Glutamatergic neuron (in vitro differentiated cells): ENCODE data around the gene ARAP2. TPM values are rescaled to one million over a fixed set of nuclear protein-coding genes. Genes with fewer than 3 reads are reported as not detected.

Experiments used
- DNase-seq: peaks from one replicate; pipeline ENCODE4 v3.0.0; 2022
- H3K27ac Mint-ChIP-seq: one replicate; pipeline ENCODE4 v1.8.0; 2020; ENCODE audit warnings: mild to moderate bottlenecking, mixed read lengths, inconsistent platforms; ENCODE audit not compliant: unreplicated experiment
- H3K27me3 Mint-ChIP-seq: one replicate; pipeline ENCODE4 v1.8.0; 2020; ENCODE audit warnings: mild to moderate bottlenecking, moderate library complexity, mixed read lengths, inconsistent platforms; ENCODE audit not compliant: unreplicated experiment
- H3K36me3 Mint-ChIP-seq: one replicate; pipeline ENCODE4 v1.8.0; 2020; ENCODE audit warnings: mild to moderate bottlenecking, mixed read lengths, inconsistent platforms; ENCODE audit not compliant: unreplicated experiment
- H3K4me1 Mint-ChIP-seq: one replicate; pipeline ENCODE4 v1.8.0; 2020; ENCODE audit warnings: mild to moderate bottlenecking, low read depth, mixed read lengths, inconsistent platforms; ENCODE audit not compliant: unreplicated experiment
- H3K4me3 Mint-ChIP-seq: one replicate; pipeline ENCODE4 v1.8.0; 2020; ENCODE audit warnings: mild to moderate bottlenecking, mixed read lengths, inconsistent platforms; ENCODE audit not compliant: unreplicated experiment
- H3K9me3 Mint-ChIP-seq: one replicate; pipeline ENCODE4 v1.8.0; 2020; ENCODE audit warnings: mild to moderate bottlenecking, moderate library complexity, mixed read lengths, inconsistent platforms; ENCODE audit not compliant: unreplicated experiment
- CTCF ChIP-seq: fragments of 200-600 bp; sonication (generic); IDR thresholded peaks from one replicate; pipeline ENCODE4 v1.5.0; 2021; ENCODE audit not compliant: partially characterized antibody, unreplicated experiment
- total RNA-seq: library from RNA; stranded (reverse); fragmentation: NEBNext Ultra II Directional; extraction: Animal tissue kit (Norgen Biotek cat#: 25700); gene quantifications from one replicate; pipeline ENCODE4 v1.2.1, GENCODE V29; 2021; ENCODE audit not compliant: unreplicated experiment

ARAP2 gene
- total RNA-seq, 1 donor from 2014 or later = 1.4 TPM

GRCh38 chr4:36260731-36261130, 16.4 kb upstream of the ARAP2 start:
- no peak for DNase-seq
- Mint-ChIP-seq H3K4me3 (no peak overlapping the region), H3K9me3 (peaks cover 8% of the 10 kb centered on the region), H3K27me3 (peaks cover 10% of the 10 kb centered on the region), H3K4me1 (peaks cover 5% of the 10 kb centered on the region), H3K27ac (no peak overlapping the region), H3K36me3 (no peaks in the 10 kb centered on the region)
- no peak for TF ChIP-seq CTCF

GRCh38 chr4:36256398-36256891, 12.1 kb upstream of the ARAP2 start:
- Mint-ChIP-seq H3K4me3 (peak overlapping the region; percentile 20), H3K27me3 (peaks cover 10% of the 10 kb centered on the region), H3K4me1 (peaks cover 5% of the 10 kb centered on the region), H3K36me3 (no peaks in the 10 kb centered on the region), H3K9me3 (peaks cover 8% of the 10 kb centered on the region), H3K27ac (no peak overlapping the region)
- TF ChIP-seq CTCF = no peak
- DNase-seq = peak; percentile 65

- no peak overlapping the region for H3K4me3 Mint-ChIP-seq
- H3K27ac Mint-ChIP-seq = no peak overlapping the region
- peaks cover 8% of the 10 kb centered on the region for H3K9me3 Mint-ChIP-seq
- H3K27me3 Mint-ChIP-seq = peaks cover 7% of the 10 kb centered on the region
- no peak for TF ChIP-seq CTCF
- DNase-seq = no peak
- no peaks in the 10 kb centered on the region for H3K36me3 Mint-ChIP-seq
- H3K4me1 Mint-ChIP-seq = peaks cover 5% of the 10 kb centered on the region
Observed at GRCh38 chr4:36255577-36255976, 11.3 kb upstream of the ARAP2 start.

- H3K9me3 Mint-ChIP-seq = peaks cover 6% of the 10 kb centered on the region
- no peak for DNase-seq
- H3K4me3 Mint-ChIP-seq = no peak overlapping the region
- H3K36me3 Mint-ChIP-seq = no peaks in the 10 kb centered on the region
- peaks cover 5% of the 10 kb centered on the region for H3K4me1 Mint-ChIP-seq
- no peak overlapping the region for H3K27ac Mint-ChIP-seq
- no peak for TF ChIP-seq CTCF
- H3K27me3 Mint-ChIP-seq = peaks cover 5% of the 10 kb centered on the region
Observed at GRCh38 chr4:36254371-36254770, 10.1 kb upstream of the ARAP2 start.

- Mint-ChIP-seq H3K27me3 (peaks cover 8% of the 10 kb centered on the region), H3K27ac (no peak overlapping the region), H3K9me3 (peaks cover 8% of the 10 kb centered on the region), H3K4me1 (peaks cover 5% of the 10 kb centered on the region), H3K36me3 (no peaks in the 10 kb centered on the region), H3K4me3 (no peak overlapping the region)
- TF ChIP-seq CTCF = no peak
- no peak for DNase-seq
Observed at GRCh38 chr4:36251983-36252382, 7.7 kb upstream of the ARAP2 start.
